ENCODE results near the gene ETS1.

ETS1 gene, protein sequence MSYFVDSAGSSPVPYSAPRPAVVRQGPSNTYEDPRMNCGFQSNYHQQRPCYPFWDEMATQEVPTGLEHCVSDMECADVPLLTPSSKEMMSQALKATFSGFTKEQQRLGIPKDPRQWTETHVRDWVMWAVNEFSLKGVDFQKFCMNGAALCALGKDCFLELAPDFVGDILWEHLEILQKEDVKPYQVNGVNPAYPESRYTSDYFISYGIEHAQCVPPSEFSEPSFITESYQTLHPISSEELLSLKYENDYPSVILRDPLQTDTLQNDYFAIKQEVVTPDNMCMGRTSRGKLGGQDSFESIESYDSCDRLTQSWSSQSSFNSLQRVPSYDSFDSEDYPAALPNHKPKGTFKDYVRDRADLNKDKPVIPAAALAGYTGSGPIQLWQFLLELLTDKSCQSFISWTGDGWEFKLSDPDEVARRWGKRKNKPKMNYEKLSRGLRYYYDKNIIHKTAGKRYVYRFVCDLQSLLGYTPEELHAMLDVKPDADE

GRCh38 chr11:128587415-128587814, at the start of gene ETS1:
Gene ETS1, minus strand, starts transcription at chr11:128587558. Its CDS starts 14,428 bp downstream, at chr11:128573130.
- no peak within 1 kb of the TSS for H3K4me3 ChIP-seq (ENCODE audit: low read depth, low read length)
- DNase-seq (ENCODE audit: low read depth): no peak
- TF ChIP-seq, protein P1, sequence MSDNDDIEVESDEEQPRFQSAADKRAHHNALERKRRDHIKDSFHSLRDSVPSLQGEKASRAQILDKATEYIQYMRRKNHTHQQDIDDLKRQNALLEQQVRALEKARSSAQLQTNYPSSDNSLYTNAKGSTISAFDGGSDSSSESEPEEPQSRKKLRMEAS (IDR thresholded peaks at IDR 0.05; ENCODE audit: low read depth, low read length): no peak
- TF ChIP-seq MYC (IDR thresholded peaks at IDR 0.05; ENCODE audit: low read depth, low read length) (no peak), POLR2A (IDR thresholded peaks at IDR 0.05; ENCODE audit: extremely low read depth, insufficient read length) (no peak)
- TF ChIP-seq, protein P2, sequence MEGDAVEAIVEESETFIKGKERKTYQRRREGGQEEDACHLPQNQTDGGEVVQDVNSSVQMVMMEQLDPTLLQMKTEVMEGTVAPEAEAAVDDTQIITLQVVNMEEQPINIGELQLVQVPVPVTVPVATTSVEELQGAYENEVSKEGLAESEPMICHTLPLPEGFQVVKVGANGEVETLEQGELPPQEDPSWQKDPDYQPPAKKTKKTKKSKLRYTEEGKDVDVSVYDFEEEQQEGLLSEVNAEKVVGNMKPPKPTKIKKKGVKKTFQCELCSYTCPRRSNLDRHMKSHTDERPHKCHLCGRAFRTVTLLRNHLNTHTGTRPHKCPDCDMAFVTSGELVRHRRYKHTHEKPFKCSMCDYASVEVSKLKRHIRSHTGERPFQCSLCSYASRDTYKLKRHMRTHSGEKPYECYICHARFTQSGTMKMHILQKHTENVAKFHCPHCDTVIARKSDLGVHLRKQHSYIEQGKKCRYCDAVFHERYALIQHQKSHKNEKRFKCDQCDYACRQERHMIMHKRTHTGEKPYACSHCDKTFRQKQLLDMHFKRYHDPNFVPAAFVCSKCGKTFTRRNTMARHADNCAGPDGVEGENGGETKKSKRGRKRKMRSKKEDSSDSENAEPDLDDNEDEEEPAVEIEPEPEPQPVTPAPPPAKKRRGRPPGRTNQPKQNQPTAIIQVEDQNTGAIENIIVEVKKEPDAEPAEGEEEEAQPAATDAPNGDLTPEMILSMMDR (IDR thresholded peaks at IDR 0.05; ENCODE audit: low read depth, low read length): no peak

GRCh38 chr11:128634395-128634794, 47.0 kb upstream of the ETS1 start:
- DNase-seq (ENCODE audit: low read depth): no peak
- H3K4me3 ChIP-seq (ENCODE audit: low read depth, low read length): no peak overlapping the region
- TF ChIP-seq MYC (IDR thresholded peaks at IDR 0.05; ENCODE audit: low read depth, low read length) (no peak), POLR2A (IDR thresholded peaks at IDR 0.05; ENCODE audit: extremely low read depth, insufficient read length) (no peak)
- TF ChIP-seq, protein P1 (IDR thresholded peaks at IDR 0.05; ENCODE audit: low read depth, low read length): no peak
- TF ChIP-seq, protein P2 (IDR thresholded peaks at IDR 0.05; ENCODE audit: low read depth, low read length): no peak

- TF ChIP-seq, protein P2 (IDR thresholded peaks at IDR 0.05; ENCODE audit: low read depth, low read length): no peak
- TF ChIP-seq, protein P1 (IDR thresholded peaks at IDR 0.05; ENCODE audit: low read depth, low read length): no peak
- no peak for TF ChIP-seq MYC (IDR thresholded peaks at IDR 0.05; ENCODE audit: low read depth, low read length)
- TF ChIP-seq POLR2A (IDR thresholded peaks at IDR 0.05; ENCODE audit: extremely low read depth, insufficient read length): no peak
Measured at GRCh38 chr11:128633384-128633965, 46.1 kb upstream of the ETS1 start.

DNA sequence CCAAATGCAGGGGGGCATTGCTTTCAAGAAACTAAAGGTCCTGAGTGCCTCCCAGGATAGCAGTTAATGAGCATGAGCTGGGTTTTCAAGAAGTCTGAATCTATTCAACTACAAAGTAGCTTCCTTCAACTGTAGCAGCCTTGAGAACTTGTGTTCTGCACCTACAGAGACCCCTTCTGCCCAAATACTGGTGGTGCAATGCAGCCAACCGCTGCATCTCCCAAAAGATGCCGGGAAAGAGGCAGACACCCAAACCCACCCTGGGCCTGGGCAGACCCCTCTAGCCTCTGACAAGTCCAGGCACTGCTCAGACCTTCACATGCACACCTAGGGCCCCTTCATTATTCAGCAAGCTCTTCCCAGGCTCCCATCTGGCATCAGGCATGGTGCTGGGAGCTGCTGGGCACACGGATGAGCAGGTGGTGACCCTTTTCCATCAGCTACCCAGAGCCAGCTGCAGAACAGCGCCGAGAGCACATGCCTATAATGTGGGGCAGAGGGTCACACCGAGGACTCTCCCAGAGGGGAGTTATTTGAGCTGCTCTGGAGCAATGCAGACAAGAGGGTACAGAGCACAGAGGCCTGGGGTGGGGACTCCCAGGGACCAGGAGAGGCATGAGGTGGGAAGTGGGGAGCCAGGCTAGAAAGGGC, 44.9 kb upstream of the ETS1 start:
- TF ChIP-seq MYC (IDR thresholded peaks at IDR 0.05; ENCODE audit: low read depth, low read length) (peak; percentile 40; the same call in 1 of the 2 replicates), POLR2A (IDR thresholded peaks at IDR 0.05; ENCODE audit: extremely low read depth, insufficient read length) (no peak)
- TF ChIP-seq, protein P2 (IDR thresholded peaks at IDR 0.05; ENCODE audit: low read depth, low read length): peak; percentile 82
- TF ChIP-seq, protein P1 (IDR thresholded peaks at IDR 0.05; ENCODE audit: low read depth, low read length): 0 out of 2 replicates have a peak, but pooled peaks have one; percentile 20
- peak; percentile 71 for DNase-seq (ENCODE audit: low read depth)
- H3K4me3 ChIP-seq (ENCODE audit: low read depth, low read length): no peak overlapping the region

More at GRCh38 chr11:128633384-128633965, 46.1 kb upstream of the ETS1 start:
- no peak for DNase-seq (ENCODE audit: low read depth)
- no peak overlapping the region for H3K4me3 ChIP-seq (ENCODE audit: low read depth, low read length)

GRCh38 chr11:128630367-128631230, 43.2 kb upstream of the ETS1 start:
- TF ChIP-seq MYC (IDR thresholded peaks at IDR 0.05; ENCODE audit: low read depth, low read length): no peak; the same call in 1 of the 2 replicates
- TF ChIP-seq POLR2A (IDR thresholded peaks at IDR 0.05; ENCODE audit: extremely low read depth, insufficient read length): no peak
- TF ChIP-seq, protein P1 (IDR thresholded peaks at IDR 0.05; ENCODE audit: low read depth, low read length): 0 out of 2 replicates have a peak, but pooled peaks have one; percentile 20
- TF ChIP-seq, protein P2 (IDR thresholded peaks at IDR 0.05; ENCODE audit: low read depth, low read length): peak; percentile 78

More at GRCh38 chr11:128630367-128631230, 43.2 kb upstream of the ETS1 start:
- H3K4me3 ChIP-seq (ENCODE audit: low read depth, low read length): no peak overlapping the region
- DNase-seq (ENCODE audit: low read depth): peak; percentile 93
